NCI-H345 treated with DMSO at 0.1 percent for 48 hours (cell line): ENCODE results near the gene MCFD2.

ENCODE experiments used
- DNase-seq: peaks from one replicate; lab custom pipeline; 2025; ENCODE audit not compliant: unreplicated experiment; lab: John Stamatoyannopoulos, UW

The MCFD2 gene

DNA sequence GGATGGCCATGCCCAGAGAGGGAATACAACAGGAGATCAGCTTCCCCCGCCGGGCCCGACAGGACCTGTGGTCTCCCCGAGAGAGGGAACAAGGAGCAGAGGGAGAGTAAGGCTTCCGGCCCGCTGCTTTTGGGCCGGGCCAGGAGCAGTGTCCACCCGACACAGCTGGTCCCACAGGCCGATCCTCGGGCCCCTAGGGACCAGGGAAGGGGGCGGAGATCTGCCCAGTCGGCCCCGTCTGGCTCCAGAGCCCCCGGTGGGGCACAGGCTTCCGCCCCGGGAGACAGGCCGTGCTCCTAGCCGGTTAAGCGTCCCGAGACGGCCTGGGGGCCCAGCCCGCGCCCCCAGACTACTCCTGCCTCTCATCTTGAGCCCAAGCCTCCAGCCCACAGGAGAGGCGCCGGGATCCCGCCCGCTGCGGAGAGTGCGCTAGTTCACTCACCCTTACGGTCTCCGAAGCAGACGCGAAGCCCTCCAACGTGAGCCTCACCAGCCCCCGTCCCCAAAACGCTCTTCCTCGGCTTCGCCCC is at the start of gene MCFD2:
Gene MCFD2 (minus strand): TSS at position 526 of the 530 bp plus-strand sequence. CDS start 6,635 bp downstream, outside the sequence.
- no peak for DNase-seq

DNA sequence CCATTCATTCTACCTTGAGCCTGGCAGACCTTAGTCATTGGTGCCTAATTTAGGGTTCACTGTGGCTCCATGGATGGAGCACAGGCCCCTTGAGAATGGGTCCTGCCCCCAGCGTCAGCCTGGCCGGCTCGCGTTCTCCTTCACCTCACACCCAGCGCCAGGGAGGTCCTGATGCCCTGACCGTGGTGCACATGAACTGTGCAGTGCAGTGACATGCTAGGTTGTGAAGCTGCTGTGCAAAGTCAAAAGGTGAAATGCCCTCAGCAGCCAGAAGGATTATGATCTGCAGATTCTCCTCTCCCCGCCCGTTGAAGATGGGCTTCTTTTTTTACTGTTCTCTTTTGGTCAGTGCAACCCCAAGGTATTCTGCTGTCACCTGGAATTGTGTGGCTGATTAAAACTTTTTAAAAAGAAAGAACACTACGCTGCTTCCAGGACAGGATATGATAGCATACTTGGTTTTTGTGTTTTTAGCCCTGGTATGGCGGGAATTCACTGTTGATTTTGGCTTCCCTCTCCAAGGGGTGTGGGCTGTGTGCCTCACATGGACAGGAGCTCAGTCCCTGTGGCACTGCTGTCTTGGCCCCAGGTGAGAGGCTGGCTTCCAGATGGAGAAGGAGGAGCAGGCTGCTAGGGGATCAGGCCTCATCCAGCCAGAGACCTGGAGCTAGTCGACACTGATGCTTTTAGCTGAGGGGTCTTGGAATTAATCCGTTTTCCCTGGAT is 49.4 kb upstream of the MCFD2 start:
- no peak for DNase-seq

DNA sequence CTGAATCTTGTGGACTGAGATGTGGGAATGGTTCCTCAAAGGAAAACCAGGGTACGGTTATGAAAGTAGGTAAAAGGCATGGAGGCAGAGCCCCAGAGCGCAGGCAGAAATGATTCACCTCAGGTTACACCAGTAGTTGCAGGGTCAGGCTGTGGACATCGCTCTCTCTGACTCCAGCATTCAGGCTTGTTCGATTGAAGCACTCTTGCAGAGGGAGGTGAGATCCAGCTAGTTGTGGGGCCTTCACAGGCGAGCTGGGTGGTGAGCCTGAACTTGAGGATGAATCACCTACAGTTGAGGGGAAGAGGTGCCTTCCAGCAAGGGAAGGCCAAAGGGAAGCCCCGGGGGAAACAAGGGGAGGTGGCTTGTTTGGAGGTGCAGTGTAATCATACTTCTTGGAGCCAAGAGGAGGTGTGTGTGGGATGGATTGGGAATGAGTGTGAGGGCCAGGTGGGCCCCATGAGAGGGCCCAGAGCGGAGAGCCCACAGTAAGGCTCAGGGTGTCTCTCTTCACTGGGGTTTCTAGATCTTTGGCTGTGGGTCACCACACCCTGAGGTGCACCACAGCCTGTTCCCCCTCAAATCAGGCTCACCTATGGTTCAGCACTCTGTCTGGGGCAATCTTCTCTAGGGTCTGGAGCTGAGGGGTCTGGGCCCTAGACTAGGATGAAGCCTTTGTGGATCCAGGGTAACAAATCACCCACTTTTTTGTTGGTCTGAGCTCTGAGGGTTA is 48.5 kb upstream of the MCFD2 start:
- no peak for DNase-seq

DNA sequence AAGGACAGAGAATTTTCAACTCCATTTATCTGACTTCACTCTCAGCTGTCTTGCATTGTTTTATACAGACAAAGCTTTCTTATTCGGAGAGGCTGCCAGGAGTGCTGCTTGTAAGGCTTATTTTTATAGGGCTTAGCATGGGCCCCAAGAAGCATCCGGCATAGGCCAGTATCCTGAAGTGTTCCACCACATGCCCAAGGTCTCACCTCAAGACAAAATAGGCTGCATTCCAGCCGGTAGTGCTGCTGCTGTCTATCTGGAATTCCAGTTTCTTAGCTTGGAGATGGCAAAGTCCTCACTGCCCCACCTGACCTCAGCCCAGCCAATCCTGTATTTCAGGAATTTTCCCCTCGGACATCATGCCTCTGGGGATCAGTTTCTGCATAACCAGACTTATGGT is 47.6 kb upstream of the MCFD2 start:
- no peak for DNase-seq

DNA sequence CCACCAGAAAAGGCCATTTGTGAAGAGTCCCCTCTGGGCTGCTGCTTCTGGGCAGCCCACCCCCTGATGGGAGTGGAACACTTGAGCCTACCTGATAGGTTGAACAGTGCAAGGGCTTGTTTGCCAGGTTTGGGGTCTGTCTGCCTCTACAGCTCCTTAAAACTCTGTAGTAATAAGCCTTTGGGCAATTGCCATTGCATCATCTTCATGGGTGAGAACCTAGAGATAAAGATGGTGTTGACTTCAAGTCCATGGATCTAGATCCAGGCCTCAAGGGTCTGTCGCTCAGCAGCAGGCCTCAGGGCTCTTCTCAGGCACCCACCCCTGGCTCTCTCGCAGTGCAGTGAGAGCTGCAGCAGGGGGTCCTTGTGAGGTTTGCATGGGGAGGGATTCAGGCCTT is 47.1 kb upstream of the MCFD2 start:
- DNase-seq: no peak

DNA sequence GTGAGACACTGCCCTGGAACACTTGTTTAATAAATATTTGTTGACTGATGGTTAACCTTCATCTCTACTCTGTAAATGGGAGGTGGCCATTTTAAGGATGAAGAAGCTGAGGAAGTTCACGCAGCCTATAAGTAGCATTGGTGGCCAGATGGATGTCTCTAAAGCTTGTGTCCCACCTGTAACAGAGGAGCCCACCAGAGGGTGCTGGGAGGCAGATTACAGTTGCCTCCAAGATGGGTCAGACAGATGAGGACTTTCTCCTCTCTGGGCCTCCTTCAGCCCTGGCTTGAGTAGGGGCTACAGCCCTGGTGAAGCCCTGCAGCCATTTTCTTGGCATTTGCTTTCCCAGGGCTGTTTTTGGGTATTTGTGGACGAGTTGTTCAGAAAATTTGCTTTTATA is 45.0 kb upstream of the MCFD2 start:
- DNase-seq: no peak

DNA sequence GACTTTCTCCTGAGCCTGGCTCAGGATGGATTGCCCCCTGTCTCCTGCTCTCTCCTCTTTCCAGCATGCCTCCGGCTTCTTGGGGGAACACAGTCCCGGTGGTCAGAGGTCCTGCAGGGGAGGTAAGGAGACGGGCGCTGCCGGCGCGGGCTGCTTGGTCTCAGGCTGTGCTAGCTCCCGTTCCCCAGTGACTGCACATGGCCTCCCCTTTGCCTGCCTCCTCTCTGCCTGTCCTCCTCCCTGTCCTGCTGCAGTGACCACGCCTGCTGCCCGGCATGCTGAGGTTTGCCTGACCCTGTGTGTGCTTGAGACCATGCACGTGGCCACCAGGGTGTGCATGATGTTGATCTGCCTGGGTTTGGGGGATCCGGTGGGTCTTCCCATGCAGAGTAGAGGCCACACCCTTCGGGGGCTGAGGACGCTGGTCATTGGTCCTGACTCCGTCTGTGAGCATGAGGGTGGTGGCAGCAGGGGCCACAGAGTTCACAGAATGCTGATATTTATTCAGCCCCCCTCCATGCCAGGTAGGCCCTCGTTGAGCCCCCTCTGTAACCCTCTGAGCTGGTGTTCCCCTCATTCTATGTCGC is 42.9 kb upstream of the MCFD2 start:
- no peak for DNase-seq

DNA sequence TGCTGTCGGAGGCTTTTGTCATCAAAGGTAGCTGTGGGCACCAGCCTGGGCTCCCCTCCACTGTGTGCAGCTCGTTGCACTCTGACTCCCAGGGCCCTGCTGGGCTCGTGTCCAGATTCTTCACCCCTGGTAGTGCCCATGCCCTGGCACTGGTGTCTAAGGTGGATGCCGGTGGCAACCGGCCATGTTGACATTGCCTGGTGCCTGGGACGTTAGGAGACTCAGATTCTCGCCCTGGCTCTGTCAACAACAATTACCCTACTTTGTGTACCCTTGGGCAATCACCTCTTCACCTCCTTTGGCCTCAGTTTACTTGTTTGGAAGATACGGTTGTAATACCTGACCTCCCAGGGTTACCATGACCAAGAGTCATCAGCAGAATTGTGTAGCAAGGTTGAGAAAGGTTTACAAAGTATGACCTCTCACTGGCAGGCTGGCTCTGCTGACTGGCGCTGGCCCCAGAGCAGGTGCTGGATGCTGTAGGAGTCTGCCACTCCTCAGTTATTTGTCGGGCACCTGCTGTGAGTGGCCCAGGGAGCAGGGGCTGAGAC is 41.5 kb upstream of the MCFD2 start:
- DNase-seq: no peak

DNA sequence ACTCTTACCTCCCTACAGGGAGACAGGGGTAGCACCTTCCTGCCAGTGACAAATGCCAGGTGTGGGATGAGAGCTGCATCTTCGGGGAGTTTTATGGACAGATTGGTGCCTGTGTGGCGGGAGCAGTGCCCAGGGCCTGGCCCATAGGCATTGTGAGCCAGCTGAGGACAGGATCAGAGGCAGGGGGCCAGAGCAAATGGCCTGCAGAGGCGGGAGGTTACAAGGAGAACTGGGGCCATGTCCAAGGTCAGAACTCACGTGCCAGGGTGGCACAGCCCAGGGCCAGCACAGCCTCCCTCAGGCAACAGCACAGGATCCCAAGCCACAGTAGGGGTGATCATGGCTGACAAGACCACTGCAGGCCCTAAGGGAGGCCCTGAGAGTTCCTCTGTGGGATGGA is 40.2 kb upstream of the MCFD2 start:
- DNase-seq: no peak

DNA sequence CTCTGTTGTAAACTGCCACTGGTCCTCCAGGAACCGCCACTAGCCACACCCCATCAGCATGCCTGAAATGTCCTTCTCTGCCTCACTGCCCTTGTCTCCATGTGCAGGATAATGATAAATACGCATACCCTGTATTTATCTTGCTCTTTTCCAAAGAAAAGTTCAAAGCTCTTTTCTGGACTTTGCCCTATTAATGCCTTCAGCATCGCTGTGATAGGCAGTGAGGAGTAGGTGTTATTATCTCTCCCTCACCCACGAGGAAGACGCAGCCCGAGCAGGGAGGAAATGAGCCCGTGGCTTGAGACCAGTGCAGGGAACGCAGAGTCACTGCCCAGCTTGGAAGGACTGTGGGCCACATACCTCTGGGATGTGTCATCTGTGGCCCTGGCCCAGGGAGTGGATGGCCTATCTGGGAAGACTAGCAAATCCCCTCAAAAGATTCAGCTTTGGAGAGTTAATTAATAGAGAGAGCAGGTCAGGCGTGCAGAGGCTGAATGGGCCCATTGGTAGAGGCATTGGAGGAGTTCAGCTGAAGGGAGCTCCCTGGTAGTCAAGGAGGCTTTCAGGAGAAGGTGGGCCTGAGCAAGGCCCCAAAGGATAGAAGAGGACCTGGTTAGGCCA is 39.5 kb upstream of the MCFD2 start:
- DNase-seq: no peak

DNA sequence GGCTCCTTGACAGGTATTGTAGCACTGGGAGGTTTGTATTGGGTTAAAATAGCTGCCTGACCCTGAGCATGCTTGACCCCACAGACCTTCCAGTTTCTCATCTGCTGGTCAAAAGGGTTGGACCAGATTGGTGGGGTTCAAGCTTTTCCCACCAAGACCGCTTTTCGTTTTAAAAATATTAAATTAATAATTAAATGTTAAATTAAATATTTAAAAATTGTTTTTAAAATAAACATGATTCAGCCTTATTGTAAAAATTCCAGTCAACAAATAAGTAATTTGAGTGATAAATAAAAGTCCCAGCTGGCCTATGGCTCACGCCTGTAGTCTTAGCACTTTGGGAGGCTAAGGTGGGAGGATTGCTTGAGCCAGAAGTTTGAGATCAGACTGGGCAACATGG is 36.6 kb upstream of the MCFD2 start:
- DNase-seq: no peak

DNA sequence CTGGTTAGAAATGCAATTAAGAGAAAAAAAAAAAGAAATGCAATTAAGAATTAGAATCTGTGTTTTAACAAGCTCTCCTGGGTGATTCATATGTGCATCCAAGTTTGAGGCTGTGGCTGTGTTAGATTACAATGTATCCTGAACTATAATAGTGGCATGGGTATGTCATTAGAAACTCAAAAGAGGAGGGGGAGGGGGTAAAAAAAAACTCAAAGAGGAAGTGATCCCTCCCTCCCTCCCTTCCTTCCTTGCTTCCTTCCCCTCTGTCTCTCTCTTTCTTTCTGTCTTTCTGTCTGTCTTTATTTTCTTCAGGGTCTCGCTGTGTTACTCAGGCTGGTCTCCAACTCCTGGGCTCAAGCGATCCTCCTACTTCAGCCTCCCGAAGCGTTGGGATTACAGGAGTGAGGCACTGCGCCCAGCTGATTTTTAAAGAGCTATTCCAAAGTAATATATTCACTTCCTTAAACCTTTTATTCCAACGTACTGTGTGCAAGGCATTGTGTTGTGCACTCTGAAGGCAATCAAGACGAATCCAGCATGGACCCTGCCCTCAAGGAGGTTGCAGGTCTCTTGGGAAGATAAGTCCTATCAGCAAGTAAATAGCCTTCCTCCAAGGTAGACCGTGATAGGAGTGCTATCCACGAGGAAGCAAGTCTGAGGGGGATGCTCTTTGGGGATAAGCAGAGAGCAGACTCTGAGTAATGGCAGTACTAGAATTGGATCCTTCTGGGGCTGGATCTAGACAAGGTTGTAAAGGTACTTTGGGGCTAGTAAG is 35.9 kb upstream of the MCFD2 start:
- DNase-seq: no peak

DNA sequence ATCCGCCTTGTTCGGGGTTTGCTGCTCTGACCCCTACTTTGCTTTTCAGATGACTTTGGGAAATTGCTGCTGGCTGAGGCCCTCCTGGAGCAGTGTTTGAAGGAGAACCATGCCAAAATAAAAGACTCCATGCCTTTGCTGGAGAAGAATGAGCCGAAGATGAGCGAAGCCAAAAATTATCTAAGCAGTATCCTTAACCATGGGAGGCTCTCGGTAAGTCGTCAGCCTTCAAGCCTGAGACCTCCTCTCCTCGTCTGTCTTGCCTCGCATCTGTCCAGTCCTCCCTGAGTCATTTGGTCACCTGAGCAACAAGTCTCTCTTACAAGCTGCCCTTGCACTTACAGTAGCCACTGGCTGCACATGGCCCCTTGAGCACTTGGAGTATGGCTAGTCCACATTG is 34.7 kb upstream of the MCFD2 start:
- DNase-seq: no peak

DNA sequence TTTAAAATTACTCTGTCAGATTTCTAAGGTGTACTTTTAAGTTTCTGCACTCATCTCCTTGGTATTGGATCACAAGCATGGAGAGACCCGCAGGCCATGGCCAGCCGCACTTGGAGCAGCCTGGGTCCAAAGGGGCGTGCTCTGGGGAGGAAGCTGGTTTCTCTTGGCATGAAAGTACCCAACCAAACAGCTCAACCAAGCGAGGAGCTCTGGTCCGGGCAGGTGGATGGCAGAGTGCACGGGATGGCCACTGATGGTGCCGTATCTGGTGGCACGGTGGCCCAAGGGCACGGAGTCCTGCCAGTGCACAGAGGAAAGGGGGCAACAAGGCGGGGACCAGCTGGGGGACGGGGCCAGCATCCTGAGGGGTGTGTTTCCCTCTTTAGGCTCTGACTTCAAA is 32.2 kb upstream of the MCFD2 start:
- no peak for DNase-seq

DNA sequence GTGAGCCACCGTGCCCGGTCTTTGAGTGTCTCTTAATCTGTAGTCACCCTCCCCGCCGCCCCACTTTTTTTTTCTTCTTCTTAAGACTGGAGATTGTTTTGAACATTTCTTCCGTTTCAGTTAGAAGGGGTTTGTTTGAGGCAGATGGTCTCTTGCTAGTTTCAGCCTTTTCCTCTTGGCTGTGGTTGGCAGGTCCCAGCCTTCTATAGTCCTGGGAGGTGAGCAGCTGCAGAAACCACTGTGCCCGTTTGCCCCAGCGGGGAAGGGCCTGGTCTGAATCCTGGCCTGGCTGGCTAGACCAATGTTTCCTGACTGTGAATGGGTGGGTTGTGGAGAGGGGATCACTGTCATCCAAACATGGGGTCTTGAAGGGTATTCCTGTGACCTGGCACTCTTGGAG is 30.1 kb upstream of the MCFD2 start:
- DNase-seq: no peak

DNA sequence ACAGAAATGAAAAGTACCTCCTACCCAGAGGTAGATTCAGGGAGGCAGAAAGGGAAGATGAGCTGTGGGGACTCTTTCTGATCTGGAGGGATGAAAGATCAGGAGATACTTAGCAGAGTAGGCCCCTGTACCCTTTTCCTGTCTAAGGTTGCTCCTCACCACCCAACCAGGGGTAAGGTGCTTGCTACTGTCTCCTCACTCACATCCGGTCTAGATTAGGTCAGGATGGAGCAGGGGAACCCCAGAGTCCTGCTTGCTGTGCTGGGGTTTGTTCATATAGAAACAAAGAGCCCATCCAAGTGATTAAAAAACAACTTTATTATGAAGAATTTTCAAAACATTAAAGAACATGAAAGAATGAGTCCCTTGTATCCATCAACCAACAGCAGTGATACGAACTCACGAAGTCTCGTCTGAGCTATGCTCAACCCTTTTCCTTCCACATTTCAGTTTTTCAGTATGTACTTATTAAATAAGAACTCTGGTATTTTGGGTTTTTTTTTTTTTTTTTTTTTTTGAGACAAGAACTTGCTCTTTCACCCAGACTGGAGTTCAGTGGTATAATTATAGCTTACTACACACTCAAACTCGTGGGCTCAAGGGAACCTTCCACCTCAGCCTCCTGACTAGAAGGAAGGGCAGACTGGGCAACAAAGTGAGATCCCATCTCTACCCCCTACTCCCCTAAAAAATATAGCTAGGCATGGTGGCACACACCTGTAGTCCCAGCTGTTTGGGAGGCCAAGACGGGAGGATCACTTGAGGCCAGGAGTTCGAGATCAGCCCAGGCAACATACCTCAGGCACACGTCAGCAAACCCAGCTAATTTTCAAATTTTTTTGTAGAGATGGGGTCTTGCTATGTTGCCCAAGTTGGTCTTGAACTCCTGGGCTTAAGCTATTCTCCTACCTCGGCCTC is 28.5 kb upstream of the MCFD2 start:
- no peak for DNase-seq

DNA sequence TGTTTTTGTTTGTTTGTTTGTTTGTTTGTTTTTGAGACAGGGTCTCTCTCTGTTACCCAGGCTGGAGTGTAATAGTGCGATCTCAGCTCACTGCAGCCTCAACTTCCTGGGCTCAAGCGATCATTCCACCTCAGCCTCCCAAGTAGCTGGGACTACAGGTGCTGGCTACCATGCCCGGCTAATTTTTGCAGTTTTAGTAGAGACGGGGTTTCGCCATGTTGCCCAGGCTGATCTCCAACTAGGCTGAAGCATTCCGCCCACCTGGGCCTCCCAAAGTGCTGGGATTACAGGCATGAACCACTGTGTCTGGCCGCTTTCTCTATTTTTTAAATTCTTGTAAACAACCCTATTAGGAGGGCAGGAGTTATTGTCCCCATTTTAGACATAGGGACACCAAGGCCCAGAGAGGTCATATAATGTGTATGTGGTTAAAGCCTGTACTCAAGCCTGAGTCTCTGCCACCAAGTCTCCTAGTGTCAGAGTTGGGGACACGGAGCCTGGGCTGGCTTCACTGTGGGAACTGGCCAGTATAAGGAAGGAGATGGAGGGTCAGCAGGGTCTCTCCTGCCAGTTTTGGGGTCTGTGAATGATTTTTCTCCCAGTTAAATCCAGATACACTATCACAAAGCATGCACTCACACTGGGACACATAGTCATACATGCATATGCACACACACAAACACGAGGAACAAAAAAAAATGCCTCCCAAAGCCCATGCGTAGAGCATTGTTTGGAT is 27.5 kb upstream of the MCFD2 start:
- no peak for DNase-seq

DNA sequence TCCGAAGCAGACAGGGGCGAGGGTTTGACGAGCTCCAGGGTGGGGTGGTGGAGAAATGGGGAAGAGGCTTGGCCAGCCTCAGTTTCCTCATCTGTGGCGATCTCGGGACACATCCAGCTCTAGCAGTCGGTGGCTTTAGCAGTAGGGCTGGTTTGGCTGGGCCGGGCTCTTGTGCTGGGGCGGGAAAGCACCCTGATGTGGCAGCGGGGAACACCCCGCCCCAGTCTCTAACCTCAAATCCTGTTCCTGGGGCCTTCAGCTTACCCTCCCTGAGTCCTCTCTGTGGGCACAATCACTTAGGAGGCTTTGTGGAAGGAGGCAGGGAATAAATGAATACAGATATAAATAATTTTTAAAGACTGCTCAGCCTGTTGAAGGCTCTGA is 26.5 kb upstream of the MCFD2 start:
- no peak for DNase-seq
